GM19328 (cell line): ENCODE measurements around the gene RNF144B.
A peak's percentile ranks its signal among the peaks of the same experiment; 100 is the strongest.

Experiments
- ATAC-seq: cut with Tn5 transposase; IDR thresholded peaks from one replicate; pipeline ENCODE4 v1.9.1; 2021; ENCODE audit warnings: mild to moderate bottlenecking, moderate library complexity; ENCODE audit not compliant: unreplicated experiment

Gene RNF144B

DNA sequence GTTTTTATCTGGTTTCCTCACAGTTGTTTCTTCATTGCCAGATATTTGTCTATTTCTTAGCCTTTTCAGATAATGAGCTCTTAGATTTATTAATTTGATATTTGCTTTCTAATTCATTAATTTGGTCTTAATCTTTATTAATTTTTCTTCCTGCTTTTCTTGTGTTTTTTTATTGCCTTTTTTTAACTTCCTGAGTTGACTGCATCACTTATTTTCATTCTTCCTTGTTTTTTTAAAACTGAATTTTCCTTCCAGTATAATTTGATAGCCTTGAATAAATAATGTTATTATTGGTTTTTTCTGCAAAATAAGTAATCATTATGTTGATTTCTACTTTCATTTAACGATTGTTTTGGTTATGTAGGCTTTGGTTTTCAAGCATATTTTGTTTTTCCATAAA, 91.5 kb downstream of the RNF144B start:
- ATAC-seq = no peak

- ATAC-seq = no peak
These were observed 94.7 kb downstream of the RNF144B start for GRCh38 chr6:18481870-18482269.

DNA sequence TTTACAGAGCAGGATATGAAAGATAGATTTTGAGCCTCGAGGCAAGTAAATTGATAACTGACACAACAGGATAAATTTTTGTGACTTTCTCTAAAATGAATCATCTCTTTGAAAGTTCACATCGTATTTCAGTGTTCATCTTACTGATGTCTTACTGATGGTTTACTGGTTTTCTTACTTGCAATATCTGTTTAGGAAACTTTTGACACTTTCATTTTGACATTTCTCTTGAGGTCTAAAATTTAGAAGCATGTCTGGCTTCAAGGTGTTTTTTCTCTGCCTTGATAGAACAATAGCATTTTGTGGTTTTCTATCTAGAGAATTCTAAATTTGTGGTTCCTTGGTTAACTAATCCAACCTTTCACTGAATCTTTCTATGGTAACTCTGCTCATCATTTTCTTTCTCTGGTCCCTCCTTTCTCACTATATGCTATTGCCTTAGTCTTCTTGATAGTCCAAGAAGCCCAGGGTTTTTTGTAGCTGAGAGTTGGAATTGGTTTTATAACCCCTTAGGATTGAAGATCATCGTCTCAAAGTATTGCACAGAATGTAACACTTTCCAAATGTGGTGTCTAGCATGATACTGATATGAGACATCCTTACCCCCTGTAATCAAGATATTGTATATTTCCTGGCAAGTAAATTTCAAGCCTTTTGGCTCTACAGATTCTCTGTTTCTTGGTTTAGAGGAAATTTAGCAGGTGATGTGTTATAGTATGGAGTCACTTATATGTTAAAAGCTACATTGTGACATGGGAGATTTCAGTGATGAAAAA, 98.7 kb downstream of the RNF144B start:
- no peak for ATAC-seq

- ATAC-seq = no peak
These were observed 100.9 kb downstream of the RNF144B start for GRCh38 chr6:18488004-18488403.

- no peak for ATAC-seq
These were observed 101.5 kb downstream of the RNF144B start for GRCh38 chr6:18488526-18489270.

- no peak for ATAC-seq
These were observed 102.2 kb downstream of the RNF144B start for GRCh38 chr6:18489335-18489734.

- no peak for ATAC-seq
These were observed 104.3 kb downstream of the RNF144B start for GRCh38 chr6:18491308-18492045.

DNA sequence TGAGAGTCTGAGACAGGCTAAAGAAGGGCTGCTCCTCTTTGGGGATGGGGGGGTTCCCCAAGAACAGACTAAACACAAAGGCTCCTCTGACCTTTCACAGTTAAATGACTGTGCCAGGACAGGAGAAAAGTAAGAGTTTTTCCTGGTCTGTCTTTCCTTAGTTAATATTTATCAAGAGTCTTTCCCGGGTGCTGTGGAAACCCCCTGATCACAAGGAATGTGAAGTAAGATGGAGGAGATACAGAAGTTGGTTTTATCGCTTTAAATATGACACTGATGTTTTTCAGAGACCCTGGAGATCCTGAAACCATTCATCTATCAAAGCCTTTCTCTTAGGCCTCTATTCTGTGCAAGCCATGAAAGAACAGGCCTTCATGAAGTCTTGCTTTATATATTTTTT, 105.8 kb downstream of the RNF144B start:
- ATAC-seq = no peak

- ATAC-seq = no peak
These were observed 106.3 kb downstream of the RNF144B start for GRCh38 chr6:18493382-18493891.

GRCh38 chr6:18493925-18494324, 106.8 kb downstream of the RNF144B start:
- ATAC-seq = no peak

- ATAC-seq = no peak
These were observed 108.1 kb downstream of the RNF144B start for GRCh38 chr6:18495236-18495635.

DNA sequence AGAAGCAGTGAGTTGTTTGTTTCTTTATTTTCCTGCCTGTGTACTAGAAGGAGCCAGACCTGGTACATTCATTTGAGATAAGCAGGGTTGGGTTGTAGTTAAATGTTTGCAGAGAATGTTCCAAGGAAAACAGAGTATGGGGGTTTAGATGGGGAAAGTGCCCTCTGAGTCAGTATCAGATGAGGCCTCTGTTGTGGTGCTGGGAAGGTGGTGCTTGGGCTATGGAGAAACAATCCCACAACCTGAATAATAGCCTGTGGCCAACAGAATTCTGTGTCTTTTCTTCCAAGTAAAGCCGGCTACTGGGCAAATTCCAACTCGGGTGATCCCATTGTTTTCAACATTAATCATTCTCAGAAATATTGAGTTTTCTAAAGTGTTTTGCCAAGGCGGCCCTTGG, 109.3 kb downstream of the RNF144B start:
- ATAC-seq = no peak

DNA sequence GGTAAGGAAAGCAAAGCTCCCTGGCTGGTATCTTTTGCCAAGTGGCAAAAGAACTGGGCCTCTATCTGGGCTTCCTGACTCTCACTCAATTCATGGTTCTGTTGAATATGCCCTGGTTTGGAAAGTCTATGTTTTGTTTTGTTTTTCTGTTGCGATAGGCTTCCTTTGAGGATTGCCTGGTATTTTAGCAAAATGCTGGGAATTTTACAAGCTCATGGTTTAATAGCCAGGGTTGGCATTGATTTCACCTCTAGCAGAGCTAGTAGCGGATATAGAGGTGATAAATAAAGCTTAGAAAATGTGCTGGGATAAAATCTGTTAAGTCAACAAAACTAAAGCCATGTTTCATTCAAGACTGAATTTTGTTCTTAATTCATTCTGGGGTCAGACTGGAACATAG, 109.9 kb downstream of the RNF144B start:
- ATAC-seq = no peak

GRCh38 chr6:18498408-18498807, 111.3 kb downstream of the RNF144B start:
- no peak for ATAC-seq

GRCh38 chr6:18500921-18501662, 113.9 kb downstream of the RNF144B start:
- ATAC-seq = no peak

DNA sequence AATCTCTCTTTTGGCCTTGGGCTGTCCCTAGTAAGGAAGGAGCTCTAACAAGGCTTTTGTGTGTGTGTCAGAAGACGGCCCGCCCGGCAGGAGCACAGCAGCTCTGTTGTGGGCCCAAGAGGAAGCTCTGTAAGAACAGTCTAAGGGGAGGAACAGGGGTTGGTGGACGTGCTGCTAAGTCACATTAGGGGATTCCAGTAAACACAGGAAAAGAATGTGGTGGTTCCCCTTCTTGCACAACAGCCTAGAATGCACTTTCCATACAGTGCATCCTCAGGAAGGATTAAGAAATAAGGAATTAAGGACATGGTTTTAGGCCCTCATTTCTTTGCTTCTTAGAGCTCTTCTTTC, 114.5 kb downstream of the RNF144B start:
- ATAC-seq = no peak

DNA sequence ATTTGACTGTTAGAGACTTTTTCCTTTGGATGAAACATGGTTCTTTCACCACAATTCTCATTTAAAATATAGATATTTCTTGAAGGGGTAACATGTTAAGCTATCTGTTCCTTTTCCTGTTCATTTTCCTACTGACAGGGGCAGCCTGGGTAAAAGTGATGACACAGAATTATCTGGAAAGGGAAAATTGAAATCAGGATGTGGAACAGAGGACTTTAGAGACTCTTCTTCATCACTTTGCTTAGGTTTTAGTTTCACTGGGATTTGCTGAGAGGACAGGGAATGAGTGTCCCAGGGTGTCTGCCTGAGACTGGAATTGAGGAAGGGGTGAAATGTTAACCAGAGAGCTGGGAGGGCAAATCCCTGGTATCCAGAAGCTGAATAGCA, 116.0 kb downstream of the RNF144B start:
- ATAC-seq = no peak

DNA sequence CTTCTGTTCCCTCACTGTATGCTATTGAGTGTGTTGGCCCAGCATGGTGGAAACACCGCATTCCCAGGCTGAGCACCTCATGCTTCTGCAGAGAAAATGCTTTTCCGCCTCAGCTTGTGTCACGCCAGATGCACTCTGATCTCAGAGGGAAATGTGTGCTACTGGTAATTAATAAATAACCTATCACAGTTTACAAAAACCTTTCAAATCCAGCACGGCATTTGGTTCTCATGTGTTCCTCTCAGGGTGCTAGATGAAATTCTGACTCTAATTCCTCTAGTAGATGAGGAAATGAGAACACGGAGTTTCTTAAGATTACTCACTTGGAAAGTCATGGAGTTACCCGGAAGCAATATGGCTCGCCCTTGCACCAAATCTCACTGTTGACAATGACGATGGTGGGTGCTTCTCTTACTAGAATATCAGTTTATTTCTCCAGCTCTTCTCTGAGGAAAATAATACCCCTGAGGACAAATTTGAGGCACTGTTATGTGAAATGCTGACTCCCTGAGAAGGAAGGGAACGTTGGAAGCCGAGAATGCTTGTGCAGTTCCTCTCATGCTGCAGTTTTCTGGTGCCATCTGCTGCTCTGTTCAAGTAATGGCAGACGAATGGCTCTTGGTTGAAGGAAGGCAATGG, 116.6 kb downstream of the RNF144B start:
- ATAC-seq = peak; percentile 77

DNA sequence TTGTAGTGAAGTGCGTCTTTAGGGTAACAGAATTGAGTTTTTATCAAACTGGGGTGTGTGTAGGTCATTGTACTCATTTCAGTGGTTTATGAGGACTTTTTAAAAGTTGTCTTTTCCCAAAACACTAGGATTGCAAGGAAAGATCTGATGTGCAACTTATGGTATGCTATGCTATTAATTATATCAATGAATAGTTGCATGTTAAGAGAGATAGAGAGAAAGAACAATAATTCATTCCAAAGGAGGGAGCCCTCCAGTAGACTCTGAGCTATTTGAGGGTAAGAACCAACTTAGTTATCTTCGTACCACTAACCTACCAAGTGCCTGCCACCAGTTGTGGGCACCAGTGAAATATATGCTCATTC, 117.1 kb downstream of the RNF144B start:
- no peak for ATAC-seq

GRCh38 chr6:18506382-18507017, 119.3 kb downstream of the RNF144B start:
- no peak for ATAC-seq
